ENCODE measurements around the gene C10orf67. TPM values are rescaled to one million over a fixed set of nuclear protein-coding genes. Genes with fewer than 3 reads are reported as not detected.
A peak's percentile ranks its signal among the peaks of the same experiment; 100 is the strongest.
"Not testable (repeated sequence)": the region's sequence is repeated elsewhere in the genome, so short reads cannot be mapped to it uniquely, and the experiment has no call there.

Gene C10orf67
- total and polyA plus RNA-seq, 4 donors = 0.56 to 1.5 (median 0.87) TPM

GRCh38 chr10:23284155-23284554 lies 60.4 kb downstream of the C10orf67 start:
- no peaks in the 10 kb centered on the region for H3K4me1 ChIP-seq (ENCODE audit: control insufficient read depth, insufficient read depth, low read length)
- no CpG with 5 or more reads among the region's 3 CpGs for WGBS (ENCODE audit: insufficient coverage)
- no peaks in the 10 kb centered on the region for H3K36me3 ChIP-seq (ENCODE audit: control insufficient read depth, insufficient read depth, low read length)
- DNase-seq (ENCODE audit: low read depth in 4 of 6, low spot score in 6 of 6) = no peak
- H3K27ac ChIP-seq (ENCODE audit: low read depth, low read length) = no peak overlapping the region
- H3K4me3 ChIP-seq (ENCODE audit: low read depth, low read length) = no peak overlapping the region
- no peaks in the 10 kb centered on the region for H3K27me3 ChIP-seq (ENCODE audit: control insufficient read depth, insufficient read depth, low read length)
- H3K9me3 ChIP-seq (ENCODE audit: control insufficient read depth, insufficient read depth, low read length) = no peaks in the 10 kb centered on the region

GRCh38 chr10:23283680-23284079 lies 60.9 kb downstream of the C10orf67 start:
- Histone ChIP-seq H3K4me3 (ENCODE audit: low read depth, low read length) (no peak overlapping the region), H3K4me1 (ENCODE audit: control insufficient read depth, insufficient read depth, low read length) (no peaks in the 10 kb centered on the region), H3K27ac (ENCODE audit: low read depth, low read length) (no peak overlapping the region), H3K27me3 (ENCODE audit: control insufficient read depth, insufficient read depth, low read length) (no peaks in the 10 kb centered on the region), H3K9me3 (ENCODE audit: control insufficient read depth, insufficient read depth, low read length) (no peaks in the 10 kb centered on the region), H3K36me3 (ENCODE audit: control insufficient read depth, insufficient read depth, low read length) (no peaks in the 10 kb centered on the region)
- no peak for DNase-seq (ENCODE audit: low read depth in 4 of 6, low spot score in 6 of 6)
- whole genome bisulfite sequencing (ENCODE audit: insufficient coverage) = 79% methylated on average over 7 of the region's 7 CpGs

- H3K27me3 ChIP-seq (ENCODE audit: control insufficient read depth, insufficient read depth, low read length) = no peaks in the 10 kb centered on the region
- no peaks in the 10 kb centered on the region for H3K4me1 ChIP-seq (ENCODE audit: control insufficient read depth, insufficient read depth, low read length)
- peak in 1 of 6 donors; percentile 13 for DNase-seq (ENCODE audit: low read depth in 4 of 6, low spot score in 6 of 6)
- H3K9me3 ChIP-seq (ENCODE audit: control insufficient read depth, insufficient read depth, low read length) = no peaks in the 10 kb centered on the region
- WGBS (ENCODE audit: insufficient coverage) = no CpG with 5 or more reads among the region's 6 CpGs
- H3K36me3 ChIP-seq (ENCODE audit: control insufficient read depth, insufficient read depth, low read length) = no peaks in the 10 kb centered on the region
- no peak overlapping the region for H3K4me3 ChIP-seq (ENCODE audit: low read depth, low read length)
- H3K27ac ChIP-seq (ENCODE audit: low read depth, low read length) = no peak overlapping the region
These were observed 63.6 kb downstream of the C10orf67 start for GRCh38 chr10:23281044-23281433.

GRCh38 chr10:23280419-23281043 lies 64.1 kb downstream of the C10orf67 start:
- no peak overlapping the region for H3K27ac ChIP-seq (ENCODE audit: low read depth, low read length)
- DNase-seq (ENCODE audit: low read depth in 4 of 6, low spot score in 6 of 6) = peak in 1 of 6 donors; percentile 71
- WGBS (ENCODE audit: insufficient coverage) = no CpG with 5 or more reads among the region's 7 CpGs
- H3K4me1 ChIP-seq (ENCODE audit: control insufficient read depth, insufficient read depth, low read length) = no peaks in the 10 kb centered on the region
- H3K9me3 ChIP-seq (ENCODE audit: control insufficient read depth, insufficient read depth, low read length) = no peaks in the 10 kb centered on the region
- H3K27me3 ChIP-seq (ENCODE audit: control insufficient read depth, insufficient read depth, low read length) = no peaks in the 10 kb centered on the region
- H3K36me3 ChIP-seq (ENCODE audit: control insufficient read depth, insufficient read depth, low read length) = no peaks in the 10 kb centered on the region
- no peak overlapping the region for H3K4me3 ChIP-seq (ENCODE audit: low read depth, low read length)

- H3K27ac ChIP-seq (ENCODE audit: low read depth, low read length) = no peak overlapping the region
- H3K4me3 ChIP-seq (ENCODE audit: low read depth, low read length) = no peak overlapping the region
- peaks cover 1% of the 10 kb centered on the region for H3K9me3 ChIP-seq (ENCODE audit: control insufficient read depth, insufficient read depth, low read length)
- no peak for DNase-seq (ENCODE audit: low read depth in 4 of 6, low spot score in 6 of 6)
- H3K4me1 ChIP-seq (ENCODE audit: control insufficient read depth, insufficient read depth, low read length) = no peaks in the 10 kb centered on the region
- H3K36me3 ChIP-seq (ENCODE audit: control insufficient read depth, insufficient read depth, low read length) = no peaks in the 10 kb centered on the region
- H3K27me3 ChIP-seq (ENCODE audit: control insufficient read depth, insufficient read depth, low read length) = no peaks in the 10 kb centered on the region
- 100% methylated on average over 1 of the region's 2 CpGs for WGBS (ENCODE audit: insufficient coverage)
These were observed 69.2 kb downstream of the C10orf67 start for GRCh38 chr10:23275355-23275754.

- not testable (repeated sequence) for H3K9me3 ChIP-seq (ENCODE audit: control insufficient read depth, insufficient read depth, low read length); DNase-seq (ENCODE audit: low read depth in 4 of 6, low spot score in 6 of 6); H3K36me3 ChIP-seq (ENCODE audit: control insufficient read depth, insufficient read depth, low read length); H3K27ac ChIP-seq (ENCODE audit: low read depth, low read length); H3K4me1 ChIP-seq (ENCODE audit: control insufficient read depth, insufficient read depth, low read length); H3K4me3 ChIP-seq (ENCODE audit: low read depth, low read length); H3K27me3 ChIP-seq (ENCODE audit: control insufficient read depth, insufficient read depth, low read length)
- 81% methylated on average over 4 of the region's 9 CpGs for WGBS (ENCODE audit: insufficient coverage)
These were observed 70.4 kb downstream of the C10orf67 start for GRCh38 chr10:23274179-23274578.

GRCh38 chr10:23270531-23270930 lies 74.1 kb downstream of the C10orf67 start:
- DNase-seq (ENCODE audit: low read depth in 4 of 6, low spot score in 6 of 6) = no peak
- no peak overlapping the region for H3K4me3 ChIP-seq (ENCODE audit: low read depth, low read length)
- 76% methylated on average over 3 of the region's 3 CpGs for WGBS (ENCODE audit: insufficient coverage)
- peaks cover 1% of the 10 kb centered on the region for H3K9me3 ChIP-seq (ENCODE audit: control insufficient read depth, insufficient read depth, low read length)
- H3K36me3 ChIP-seq (ENCODE audit: control insufficient read depth, insufficient read depth, low read length) = no peaks in the 10 kb centered on the region
- H3K27ac ChIP-seq (ENCODE audit: low read depth, low read length) = no peak overlapping the region
- no peaks in the 10 kb centered on the region for H3K27me3 ChIP-seq (ENCODE audit: control insufficient read depth, insufficient read depth, low read length)
- H3K4me1 ChIP-seq (ENCODE audit: control insufficient read depth, insufficient read depth, low read length) = no peaks in the 10 kb centered on the region

- H3K4me1 ChIP-seq (ENCODE audit: control insufficient read depth, insufficient read depth, low read length) = no peaks in the 10 kb centered on the region
- WGBS (ENCODE audit: insufficient coverage) = 80% methylated on average over 1 of the region's 9 CpGs
- H3K27ac ChIP-seq (ENCODE audit: low read depth, low read length) = no peak overlapping the region
- no peaks in the 10 kb centered on the region for H3K27me3 ChIP-seq (ENCODE audit: control insufficient read depth, insufficient read depth, low read length)
- no peak for DNase-seq (ENCODE audit: low read depth in 4 of 6, low spot score in 6 of 6)
- H3K4me3 ChIP-seq (ENCODE audit: low read depth, low read length) = no peak overlapping the region
- no peaks in the 10 kb centered on the region for H3K9me3 ChIP-seq (ENCODE audit: control insufficient read depth, insufficient read depth, low read length)
- H3K36me3 ChIP-seq (ENCODE audit: control insufficient read depth, insufficient read depth, low read length) = no peaks in the 10 kb centered on the region
These were observed 81.0 kb downstream of the C10orf67 start for GRCh38 chr10:23263441-23264164.

- WGBS (ENCODE audit: insufficient coverage) = no CpG with 5 or more reads among the region's 2 CpGs
- H3K27me3 ChIP-seq (ENCODE audit: control insufficient read depth, insufficient read depth, low read length) = no peaks in the 10 kb centered on the region
These were observed 81.7 kb downstream of the C10orf67 start for GRCh38 chr10:23262928-23263327.

GRCh38 chr10:23258516-23258915 lies 86.1 kb downstream of the C10orf67 start:
- Histone ChIP-seq H3K9me3 (ENCODE audit: control insufficient read depth, insufficient read depth, low read length) (no peaks in the 10 kb centered on the region), H3K27me3 (ENCODE audit: control insufficient read depth, insufficient read depth, low read length) (no peaks in the 10 kb centered on the region), H3K4me1 (ENCODE audit: control insufficient read depth, insufficient read depth, low read length) (no peaks in the 10 kb centered on the region), H3K27ac (ENCODE audit: low read depth, low read length) (no peak overlapping the region), H3K4me3 (ENCODE audit: low read depth, low read length) (no peak overlapping the region), H3K36me3 (ENCODE audit: control insufficient read depth, insufficient read depth, low read length) (no peaks in the 10 kb centered on the region)
- WGBS (ENCODE audit: insufficient coverage) = 100% methylated on average over 1 of the region's 2 CpGs
- no peak for DNase-seq (ENCODE audit: low read depth in 4 of 6, low spot score in 6 of 6)

More at GRCh38 chr10:23262928-23263327, 81.7 kb downstream of the C10orf67 start:
- no peaks in the 10 kb centered on the region for H3K36me3 ChIP-seq (ENCODE audit: control insufficient read depth, insufficient read depth, low read length)
- no peak overlapping the region for H3K27ac ChIP-seq (ENCODE audit: low read depth, low read length)
- no peak overlapping the region for H3K4me3 ChIP-seq (ENCODE audit: low read depth, low read length)
- H3K9me3 ChIP-seq (ENCODE audit: control insufficient read depth, insufficient read depth, low read length) = no peaks in the 10 kb centered on the region
- no peaks in the 10 kb centered on the region for H3K4me1 ChIP-seq (ENCODE audit: control insufficient read depth, insufficient read depth, low read length)
- DNase-seq (ENCODE audit: low read depth in 4 of 6, low spot score in 6 of 6) = peak in 1 of 6 donors; percentile 4
